ENCODE measurements around the gene RSF1.
"Not testable (repeated sequence)": the region's sequence is repeated elsewhere in the genome, so short reads cannot be mapped to it uniquely, and the experiment has no call there.

RSF1 gene, protein sequence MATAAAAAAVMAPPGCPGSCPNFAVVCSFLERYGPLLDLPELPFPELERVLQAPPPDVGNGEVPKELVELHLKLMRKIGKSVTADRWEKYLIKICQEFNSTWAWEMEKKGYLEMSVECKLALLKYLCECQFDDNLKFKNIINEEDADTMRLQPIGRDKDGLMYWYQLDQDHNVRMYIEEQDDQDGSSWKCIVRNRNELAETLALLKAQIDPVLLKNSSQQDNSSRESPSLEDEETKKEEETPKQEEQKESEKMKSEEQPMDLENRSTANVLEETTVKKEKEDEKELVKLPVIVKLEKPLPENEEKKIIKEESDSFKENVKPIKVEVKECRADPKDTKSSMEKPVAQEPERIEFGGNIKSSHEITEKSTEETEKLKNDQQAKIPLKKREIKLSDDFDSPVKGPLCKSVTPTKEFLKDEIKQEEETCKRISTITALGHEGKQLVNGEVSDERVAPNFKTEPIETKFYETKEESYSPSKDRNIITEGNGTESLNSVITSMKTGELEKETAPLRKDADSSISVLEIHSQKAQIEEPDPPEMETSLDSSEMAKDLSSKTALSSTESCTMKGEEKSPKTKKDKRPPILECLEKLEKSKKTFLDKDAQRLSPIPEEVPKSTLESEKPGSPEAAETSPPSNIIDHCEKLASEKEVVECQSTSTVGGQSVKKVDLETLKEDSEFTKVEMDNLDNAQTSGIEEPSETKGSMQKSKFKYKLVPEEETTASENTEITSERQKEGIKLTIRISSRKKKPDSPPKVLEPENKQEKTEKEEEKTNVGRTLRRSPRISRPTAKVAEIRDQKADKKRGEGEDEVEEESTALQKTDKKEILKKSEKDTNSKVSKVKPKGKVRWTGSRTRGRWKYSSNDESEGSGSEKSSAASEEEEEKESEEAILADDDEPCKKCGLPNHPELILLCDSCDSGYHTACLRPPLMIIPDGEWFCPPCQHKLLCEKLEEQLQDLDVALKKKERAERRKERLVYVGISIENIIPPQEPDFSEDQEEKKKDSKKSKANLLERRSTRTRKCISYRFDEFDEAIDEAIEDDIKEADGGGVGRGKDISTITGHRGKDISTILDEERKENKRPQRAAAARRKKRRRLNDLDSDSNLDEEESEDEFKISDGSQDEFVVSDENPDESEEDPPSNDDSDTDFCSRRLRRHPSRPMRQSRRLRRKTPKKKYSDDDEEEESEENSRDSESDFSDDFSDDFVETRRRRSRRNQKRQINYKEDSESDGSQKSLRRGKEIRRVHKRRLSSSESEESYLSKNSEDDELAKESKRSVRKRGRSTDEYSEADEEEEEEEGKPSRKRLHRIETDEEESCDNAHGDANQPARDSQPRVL (N-terminal part only)

DNA sequence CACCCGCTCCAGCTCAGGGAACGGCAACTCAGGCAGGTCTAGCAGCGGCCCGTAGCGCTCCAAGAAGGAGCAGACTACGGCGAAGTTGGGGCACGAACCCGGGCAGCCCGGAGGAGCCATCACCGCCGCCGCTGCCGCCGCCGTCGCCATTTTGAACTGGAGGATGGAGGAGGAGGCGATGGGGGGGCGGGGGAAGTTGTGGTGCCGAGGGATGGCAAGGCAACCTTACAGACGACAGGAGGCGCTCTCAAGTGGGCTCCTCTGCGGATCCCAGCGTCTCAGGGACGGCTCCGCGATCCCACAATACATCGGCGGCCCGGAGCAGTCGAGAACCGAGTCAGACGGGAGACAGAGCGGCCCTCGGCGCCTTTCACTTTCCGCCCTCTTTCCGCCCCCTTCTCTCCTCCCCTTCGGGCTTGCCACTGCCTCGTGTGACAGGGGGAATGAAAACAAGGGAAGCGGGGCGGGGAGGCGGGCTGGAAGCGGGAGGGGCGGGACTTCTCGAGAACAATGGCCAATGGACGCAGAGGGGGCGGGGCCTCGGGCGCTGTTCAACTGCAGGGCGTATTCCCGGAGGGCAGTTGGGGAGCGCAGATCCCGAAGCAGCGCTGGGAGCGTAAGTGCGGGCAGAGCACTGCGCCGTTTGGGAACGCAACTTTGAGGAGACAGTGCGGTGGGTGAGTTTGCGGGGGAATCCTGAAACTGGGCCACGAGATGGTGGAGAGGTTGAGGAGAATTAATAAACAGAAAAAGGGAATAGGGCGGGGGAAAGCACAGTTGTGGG lies at the start of gene RSF1, which contains the start of gene AAMDC:
Gene RSF1 (minus strand): TSS at position 158 of the 784 bp plus-strand sequence. CDS start 8 bp downstream, at position 150.
Gene AAMDC (plus strand): TSS at position 580 of the 784 bp plus-strand sequence. CDS start 21,353 bp downstream, outside the sequence.
- DNase-seq: peak; percentile 98

DNA sequence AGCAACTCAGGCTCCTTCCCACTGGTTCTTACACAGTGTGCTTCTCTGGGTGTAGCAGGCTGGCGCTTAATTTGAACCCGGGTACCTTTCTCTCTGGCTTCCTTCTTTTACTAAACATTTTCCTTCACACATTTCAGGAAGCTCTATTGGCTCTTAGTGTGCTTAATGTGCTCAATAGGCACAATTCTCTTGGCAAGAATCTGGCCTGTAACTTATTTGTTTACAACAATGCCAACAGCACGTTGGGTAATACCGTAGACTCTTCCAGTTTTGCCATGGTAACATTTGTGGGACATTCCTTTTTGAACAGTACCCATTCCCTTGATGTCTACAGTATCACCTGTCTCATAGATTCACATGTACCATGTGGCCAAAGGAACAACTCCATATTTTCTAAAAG lies 48.2 kb upstream of the RSF1 start:
- DNase-seq: no peak

DNA sequence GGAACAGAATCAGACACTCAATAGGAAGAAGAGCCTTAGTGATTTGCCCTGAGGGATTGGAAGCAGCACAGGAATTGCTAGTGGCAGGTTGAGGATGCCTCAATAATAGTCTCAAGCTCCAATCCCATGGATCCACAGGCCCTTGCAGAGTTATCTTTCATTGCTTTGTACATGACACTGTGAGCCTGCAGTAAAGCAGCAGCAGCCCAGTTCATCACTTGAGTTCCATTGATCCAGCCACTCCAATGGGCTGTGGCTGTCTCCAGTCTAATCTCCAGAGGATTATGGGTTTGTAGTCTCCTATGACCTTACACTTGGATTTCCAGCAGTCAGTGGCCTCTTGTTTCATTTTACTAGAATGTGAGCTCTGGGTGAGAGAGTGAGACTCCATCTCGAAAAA lies 45.8 kb upstream of the RSF1 start:
- no peak for DNase-seq

DNA sequence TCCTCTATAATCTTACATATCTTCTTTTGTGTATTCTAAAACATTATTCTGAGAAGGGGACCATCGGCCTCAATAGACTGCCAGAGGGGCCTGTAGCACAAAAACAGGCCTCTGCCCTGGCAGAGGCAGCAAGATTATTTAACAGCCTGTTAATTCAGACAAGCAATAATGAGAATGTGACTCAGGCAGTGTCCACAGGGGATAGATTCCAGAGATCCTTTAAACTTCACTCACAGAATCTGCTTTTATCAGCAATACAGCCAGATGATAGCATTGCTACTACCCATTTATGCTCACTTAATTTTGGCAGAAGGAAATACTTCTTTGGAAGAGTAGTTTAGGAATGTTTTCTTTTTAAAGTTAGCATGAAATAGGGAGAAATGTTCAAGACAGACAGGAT lies 45.3 kb upstream of the RSF1 start:
- DNase-seq: no peak

DNA sequence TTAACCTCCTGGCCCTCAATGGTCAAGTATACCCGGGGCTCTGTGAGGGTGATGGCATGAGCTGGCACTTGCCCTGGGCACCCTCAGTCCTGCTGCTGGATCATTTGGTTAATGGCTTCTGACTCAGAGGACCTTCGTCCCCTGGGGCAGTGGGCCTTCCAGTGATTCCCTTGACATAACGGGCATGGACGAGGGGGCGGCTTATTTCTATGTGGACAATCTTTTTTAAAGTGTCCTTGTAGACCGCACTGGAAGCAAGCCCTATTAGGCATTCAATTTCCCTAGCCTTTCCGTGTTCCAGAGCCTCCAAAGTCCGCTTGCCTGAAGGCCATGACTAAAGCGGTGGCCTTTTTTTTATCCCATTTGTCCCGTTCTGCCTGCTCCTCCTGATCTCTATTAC lies 40.9 kb upstream of the RSF1 start:
- DNase-seq: not testable (repeated sequence)

DNA sequence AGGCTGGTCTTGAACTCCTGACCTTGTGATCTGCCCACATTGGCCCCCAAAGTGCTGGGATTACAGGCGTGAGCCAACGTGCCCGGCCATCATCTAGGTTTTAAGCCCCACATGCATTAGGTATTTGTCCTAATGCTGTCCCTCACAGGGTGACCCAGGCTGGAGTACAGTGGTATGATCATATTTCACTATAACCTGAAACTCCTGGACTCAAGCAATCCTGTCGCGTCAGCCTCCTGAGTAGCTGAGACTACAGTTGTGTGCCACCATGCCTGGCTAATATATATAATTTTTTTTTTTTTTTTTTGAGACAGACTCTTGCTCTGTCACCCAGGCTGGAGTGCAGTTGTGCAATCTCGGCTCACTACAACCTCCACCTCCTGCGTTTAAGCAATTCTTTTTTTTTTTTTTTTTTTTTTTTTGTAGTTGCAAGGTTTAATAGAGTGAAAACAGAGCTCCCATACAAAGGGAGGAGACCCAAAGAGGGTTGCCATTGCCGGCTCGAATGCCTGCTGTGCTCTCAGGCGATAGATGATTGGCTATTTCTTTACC lies 37.5 kb upstream of the RSF1 start:
- DNase-seq: not testable (repeated sequence)

DNA sequence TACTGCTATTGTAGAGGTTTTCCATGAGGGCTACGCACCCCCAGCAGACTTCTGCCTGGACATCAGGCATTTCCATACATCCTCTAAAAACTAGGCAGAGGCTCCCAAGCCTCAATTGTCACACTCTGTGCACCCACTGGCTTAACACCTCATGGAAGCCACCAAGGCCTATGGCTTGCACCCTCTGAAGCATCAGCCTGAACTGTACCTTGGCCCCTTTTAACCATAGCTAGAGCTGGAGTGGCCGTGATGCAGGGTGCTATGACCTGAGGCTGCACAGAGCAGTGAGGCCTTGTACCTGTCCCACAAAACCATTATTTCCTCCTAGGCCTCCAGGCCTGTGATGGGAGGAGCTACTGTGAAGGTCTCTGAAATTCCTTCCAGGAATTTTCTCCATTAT lies 34.3 kb upstream of the RSF1 start:
- DNase-seq: no peak

DNA sequence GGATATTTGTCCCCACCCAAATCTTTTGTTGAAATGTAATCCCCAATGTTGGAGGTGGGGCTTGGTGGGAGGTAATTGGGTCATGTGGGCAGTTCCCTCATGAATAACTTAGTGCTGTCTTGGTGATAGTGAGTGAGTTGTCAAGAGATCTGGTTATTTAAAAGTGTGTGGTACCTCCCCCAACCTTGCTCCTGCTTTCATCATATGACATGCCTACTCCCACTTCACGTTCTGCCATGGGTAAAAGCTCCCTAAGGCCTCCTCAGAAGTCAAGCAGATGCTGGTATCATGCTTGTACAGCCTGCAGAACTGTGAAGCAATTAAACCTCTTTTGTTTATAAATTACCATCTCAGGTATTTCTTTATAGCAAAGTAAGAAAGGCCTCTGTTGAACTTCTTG lies 31.0 kb upstream of the RSF1 start:
- no peak for DNase-seq

DNA sequence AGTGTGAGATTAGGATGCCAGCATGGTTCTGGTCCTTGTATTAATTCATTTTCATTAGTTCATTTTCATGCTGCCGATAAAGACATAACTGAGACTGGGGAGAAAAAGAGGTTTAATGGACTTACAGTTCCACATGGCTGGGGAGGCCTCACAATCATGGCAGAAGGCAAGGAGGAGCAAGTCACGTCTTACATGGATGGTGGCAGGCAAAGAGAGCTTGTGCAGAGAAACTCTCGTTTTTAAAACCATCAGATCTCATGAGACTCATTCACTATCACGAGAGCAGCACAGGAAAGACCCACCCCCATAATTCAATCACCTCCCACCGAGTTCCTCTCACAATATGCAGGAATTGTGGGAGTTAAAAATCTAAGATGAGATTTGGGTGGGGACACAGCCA lies 23.2 kb upstream of the RSF1 start:
- not testable (repeated sequence) for DNase-seq

DNA sequence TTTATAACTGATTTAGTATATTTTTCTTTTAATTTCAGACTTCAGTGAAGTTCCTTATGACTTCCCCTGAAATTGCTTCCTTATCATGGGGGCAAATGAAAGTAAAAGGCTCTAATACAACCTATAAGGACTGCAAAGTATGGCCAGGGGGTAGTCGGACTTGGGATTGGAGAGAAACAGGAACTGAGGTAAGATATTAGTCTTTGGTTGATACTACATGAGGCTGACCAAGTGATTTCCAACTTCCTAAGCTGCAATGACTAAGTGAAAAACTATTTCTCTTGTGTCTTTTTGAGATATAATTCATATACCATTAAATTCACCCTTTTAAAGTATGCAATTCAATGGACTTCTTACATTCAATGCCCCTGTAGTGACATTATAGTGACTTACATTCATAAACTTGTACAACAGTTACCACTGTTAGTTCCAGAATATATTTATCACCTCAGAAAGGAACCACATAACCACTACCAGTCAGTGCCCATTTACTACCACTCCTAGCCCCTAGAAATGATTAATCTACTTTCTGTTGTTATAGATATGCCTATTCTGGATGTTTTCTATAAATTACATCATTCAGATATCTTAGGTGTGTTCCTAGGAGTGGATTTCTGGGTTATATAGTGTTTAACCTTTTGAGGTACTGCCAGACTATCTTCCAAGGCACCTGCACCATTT lies 22.1 kb upstream of the RSF1 start:
- no peak for DNase-seq

DNA sequence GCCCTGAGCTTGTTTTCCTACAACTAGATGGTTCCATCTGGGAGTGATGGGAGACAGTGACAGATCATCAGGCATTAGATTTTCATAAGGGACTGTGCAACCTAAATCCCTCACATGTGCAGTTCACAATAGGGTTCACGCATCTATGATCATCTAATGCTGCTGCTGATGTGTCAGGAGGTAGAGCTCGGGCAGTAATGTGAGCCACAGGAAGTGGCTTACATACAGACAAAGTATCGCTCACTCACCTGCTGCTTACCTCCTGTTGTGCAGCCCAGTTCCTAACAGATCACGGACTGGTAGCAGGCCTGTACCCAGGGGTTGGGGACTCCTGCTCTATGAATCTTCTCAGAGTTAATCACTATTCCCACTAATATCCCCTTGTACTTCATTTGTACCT lies 12.8 kb upstream of the RSF1 start:
- no peak for DNase-seq

DNA sequence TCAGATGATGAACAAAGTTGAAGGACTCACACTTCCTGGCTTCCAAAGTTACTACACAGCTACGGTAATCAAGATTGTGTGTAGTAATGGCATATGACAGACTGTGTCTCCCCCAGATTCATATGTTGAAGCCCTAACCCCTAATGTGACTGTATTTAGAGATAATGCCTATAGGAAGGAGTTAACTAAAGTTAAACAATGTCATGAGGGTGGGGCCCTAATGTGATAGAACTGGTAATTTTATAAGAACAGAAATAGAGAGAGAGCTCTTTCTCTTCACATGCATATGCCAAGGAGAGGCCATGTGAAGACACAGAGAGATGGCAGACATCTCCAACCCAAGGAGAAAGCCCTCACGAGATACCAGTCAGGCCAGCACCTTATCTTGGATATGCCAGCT lies 8.4 kb upstream of the RSF1 start:
- no peak for DNase-seq

DNA sequence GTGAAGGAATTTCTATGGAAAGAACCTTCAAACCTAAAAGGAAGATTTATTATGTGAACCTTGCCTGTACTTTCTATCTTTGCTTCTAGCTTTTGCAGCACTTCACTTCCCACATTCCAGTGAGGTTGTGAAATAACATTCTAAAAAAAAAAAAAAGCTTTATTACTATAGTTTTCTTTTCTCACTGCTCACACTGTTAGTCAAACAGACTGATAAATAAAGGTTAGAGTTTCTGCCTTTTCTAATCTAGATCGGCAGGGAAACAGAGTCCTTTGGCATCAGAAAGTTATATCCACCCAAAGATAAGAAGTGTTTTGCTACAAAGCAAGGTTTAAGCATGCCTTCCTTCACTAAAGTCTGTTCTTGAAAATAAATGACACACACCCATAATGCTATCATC lies 3.3 kb upstream of the RSF1 start:
- DNase-seq: no peak

DNA sequence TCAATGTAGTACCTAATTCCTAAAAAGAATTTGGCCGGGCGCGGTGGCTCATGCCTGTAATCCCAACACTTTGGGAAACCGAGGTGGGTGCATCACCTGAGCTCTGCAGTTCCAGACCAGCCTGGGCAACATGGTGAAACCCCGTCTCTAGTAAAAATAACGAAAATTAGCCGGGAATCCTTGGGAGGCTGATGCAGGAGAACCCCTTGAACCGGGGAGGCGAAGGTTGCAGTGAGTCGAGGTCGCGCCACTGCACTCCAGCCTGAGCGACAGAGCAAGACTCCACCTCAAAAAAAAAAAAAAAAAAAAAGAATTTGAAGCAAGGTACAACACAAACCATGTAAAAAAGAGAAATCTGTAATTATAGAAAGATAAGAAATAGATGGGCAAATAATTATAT lies 1.6 kb upstream of the RSF1 start:
- not testable (repeated sequence) for DNase-seq

DNA sequence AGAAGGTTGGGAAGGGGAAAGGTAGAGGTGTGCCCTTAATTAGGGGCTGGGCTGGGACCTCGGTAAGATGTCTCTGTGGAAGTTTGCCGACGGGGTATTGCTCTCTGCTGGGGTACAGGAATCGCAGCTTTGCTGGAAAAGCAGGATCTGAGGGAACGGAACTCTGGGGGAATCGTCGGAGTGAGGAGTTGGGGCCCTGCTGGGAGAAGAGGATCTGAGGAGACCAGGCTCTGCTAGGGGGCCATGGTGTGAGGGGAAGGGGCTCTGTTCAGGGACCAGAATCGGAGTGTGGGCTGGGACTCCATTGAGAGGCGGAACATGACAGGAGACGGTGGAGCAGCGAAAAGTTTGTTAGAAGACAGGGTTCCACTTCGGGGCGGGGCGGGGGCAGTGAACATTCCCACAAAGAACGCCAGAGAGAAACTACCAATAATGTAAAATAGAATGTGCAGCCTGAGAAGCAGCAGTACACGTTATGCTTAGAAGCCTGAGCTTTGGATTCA lies 878 bp upstream of the RSF1 start:
- DNase-seq: peak; percentile 16

DNA sequence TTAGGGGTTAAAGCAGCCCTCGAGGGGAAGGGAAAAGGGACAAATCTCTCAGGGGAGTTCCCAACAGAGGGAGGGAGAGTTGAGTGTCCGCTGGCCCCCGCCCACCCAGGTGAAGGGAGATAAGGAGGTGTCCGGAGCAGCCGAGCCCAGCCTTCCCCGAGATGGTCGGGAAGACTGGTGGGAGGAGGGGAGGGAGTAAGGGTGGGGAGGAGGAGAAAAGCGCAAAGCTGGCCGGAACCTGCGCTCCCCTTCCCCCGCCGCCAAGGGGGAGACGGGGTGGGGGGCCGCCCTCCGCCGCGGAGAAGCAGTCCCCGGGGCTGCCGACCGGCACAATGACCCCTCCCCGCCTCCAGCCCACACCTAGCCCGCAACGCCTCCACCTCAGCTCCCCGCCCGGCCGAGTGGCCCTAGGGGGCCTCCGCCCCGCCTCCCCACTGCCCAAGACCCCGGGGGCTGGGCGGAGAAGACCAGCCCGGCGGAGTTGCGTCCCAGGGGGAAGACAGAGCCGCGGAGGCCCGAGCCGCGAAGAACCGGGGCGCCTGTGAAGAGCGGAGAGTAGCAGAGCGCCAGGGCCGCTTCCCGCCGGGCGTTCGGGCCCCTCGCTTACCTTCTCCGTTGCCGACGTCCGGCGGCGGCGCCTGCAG lies 479 bp downstream of the RSF1 start:
- peak; percentile 49 for DNase-seq

DNA sequence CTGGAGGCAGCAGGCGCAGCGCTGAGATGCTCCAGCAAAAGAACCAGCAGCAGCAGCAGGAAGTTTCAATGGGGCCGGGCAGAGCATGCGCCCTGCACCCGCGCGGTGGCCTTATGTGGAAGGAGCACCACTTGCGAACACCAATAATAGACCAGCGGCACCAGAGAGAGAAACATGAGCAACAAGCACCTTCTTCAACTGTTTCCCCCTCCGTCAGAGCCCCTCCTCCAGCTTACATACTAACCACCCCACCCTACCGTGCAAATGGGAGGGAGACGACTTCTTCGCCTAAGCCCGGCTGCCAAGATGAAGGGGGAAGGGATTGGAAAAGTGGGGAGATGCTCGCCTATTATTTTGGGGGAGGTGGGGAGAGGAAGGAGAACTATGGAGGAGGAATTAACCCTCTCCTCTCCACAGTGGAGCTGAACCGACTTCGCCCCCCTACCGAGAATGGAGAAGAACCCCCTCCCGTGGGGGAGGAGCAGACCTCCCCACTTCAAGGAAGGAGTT lies 1.1 kb downstream of the RSF1 start:
- peak; percentile 89 for DNase-seq

DNA sequence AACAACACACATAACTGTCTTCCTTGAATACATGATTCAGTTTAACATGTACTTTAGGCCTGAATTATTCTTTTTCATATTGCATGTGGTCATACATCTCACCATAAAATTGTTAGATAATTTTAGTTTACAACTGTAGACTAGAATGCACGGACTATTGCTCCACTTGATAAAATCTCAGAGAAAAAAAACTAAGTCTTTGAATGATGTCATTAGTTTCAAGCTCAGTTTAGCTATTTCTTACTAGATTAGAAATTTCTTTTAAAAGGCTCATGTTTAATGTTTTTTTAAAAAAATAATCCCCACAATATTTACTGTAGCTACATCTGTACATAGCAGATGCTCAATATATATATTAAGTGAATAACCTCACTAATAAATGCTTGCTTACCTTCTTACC lies 5.1 kb downstream of the RSF1 start:
- no peak for DNase-seq

DNA sequence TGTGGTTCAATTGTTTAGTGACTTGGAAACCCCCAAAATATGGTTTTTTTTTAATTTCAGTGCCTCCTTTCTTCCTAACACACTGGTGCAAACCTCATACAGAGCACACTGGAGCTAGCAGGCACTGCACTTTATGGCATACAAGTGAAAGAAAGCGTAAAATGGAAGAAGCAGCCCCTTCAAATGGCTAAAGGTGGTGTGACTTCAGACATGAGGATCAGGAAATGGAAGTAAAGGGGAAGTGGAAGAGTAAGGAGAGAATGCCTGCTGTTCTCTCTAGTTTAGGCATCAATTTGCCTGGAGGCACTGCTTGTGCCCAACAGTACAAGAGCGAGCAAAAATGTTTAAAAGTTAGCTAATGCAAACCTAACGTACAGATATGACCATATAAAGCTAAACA lies 5.7 kb downstream of the RSF1 start:
- no peak for DNase-seq

DNA sequence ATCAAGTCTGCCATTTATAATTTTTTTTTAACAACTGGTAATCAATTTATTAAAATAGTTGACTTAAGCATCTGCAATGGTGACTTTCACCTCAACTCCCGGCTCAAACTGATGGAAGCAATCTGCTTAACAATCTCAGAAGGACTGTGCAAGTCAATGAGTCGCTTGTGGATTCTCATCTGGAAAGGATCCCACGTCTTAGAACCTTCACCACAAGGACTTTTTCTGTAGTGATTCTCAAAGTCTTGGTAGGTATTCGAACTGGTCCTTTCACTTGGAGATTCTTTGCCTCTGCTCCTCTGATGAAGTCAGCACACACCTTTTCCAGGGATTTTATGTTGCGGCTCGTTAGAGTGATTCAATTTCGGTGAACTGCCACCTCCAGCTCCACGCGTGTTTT lies 7.3 kb downstream of the RSF1 start:
- DNase-seq: no peak

All from activated CD4-positive, alpha-beta T cell treated with anti-CD3 and anti-CD28 coated beads for 48 hours (primary cell).